ENCODE data around the gene CPNE6. TPM values are rescaled to one million over a fixed set of nuclear protein-coding genes. Genes with fewer than 3 reads are reported as not detected.

Gene CPNE6
- total and polyA plus RNA-seq, 2 of the 13 experiments (the other 11 are each of a cell fraction or from before 2014, with no cell fraction given) = not detected

DNA sequence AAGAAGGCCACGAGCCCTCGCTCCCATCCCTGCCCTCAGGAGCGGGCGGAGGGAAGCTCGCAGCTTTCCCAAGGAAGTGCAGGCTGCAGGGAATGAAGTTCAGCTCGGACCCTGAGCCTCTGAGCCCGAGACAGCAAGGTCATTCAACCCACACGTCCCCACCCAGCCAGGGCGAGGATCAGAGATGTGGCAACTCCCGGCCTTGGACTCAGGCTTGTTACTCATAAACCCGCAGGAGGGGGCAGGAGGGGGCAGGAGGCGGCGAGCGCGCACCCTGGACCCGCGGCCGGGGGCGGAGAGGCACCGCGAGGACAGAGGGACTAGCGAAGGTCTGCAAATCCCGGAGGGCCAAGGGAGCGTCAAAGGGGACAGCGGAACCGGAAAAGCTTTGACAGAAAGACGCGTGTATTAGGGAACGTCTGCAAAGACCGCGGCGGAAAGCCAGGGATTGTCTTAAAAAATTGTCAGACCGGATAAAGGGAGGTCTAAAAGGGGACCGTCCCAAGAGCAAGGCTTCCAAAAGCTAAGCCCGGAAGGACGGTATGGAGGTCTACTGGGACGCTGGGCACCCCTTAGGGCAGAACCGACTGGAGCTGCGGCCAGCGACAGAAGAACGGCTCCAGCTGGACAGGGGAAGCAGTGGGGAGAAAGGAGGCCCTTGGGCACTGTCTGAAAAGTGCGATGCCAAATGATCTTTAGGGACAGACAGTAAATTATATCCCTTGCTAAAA is 42.6 kb downstream of the CPNE6 start (continued):
- TF ChIP-seq ZNF746 (CRISPR knock-in tag; IDR thresholded peaks at IDR 0.05) = no peak
- 0 out of 2 replicates have a peak, but pooled peaks have one; percentile 25 for TF ChIP-seq LCORL (IDR thresholded peaks at IDR 0.05)
- peak; percentile 99 for TF ChIP-seq LCORL (CRISPR knock-in tag; IDR thresholded peaks at IDR 0.05)
- peak; percentile 99 for TF ChIP-seq BRCA1 (CRISPR knock-in tag; IDR thresholded peaks at IDR 0.05)
- peak; percentile 89; the same call in 1 of the 2 replicates for TF ChIP-seq ZNF776 (CRISPR knock-in tag; IDR thresholded peaks at IDR 0.05)
- peak; percentile 77; the same call in 1 of the 2 replicates for TF ChIP-seq ZNF891 (CRISPR knock-in tag; IDR thresholded peaks at IDR 0.05)
- TF ChIP-seq U2AF1 (optimal IDR thresholded peaks at IDR 0.05; ENCODE audit: low read depth, low read length) = peak; percentile 38
- no peak; the same call in 1 of the 2 replicates for TF ChIP-seq ZNF24 (IDR thresholded peaks at IDR 0.05)
- peak; percentile 100 for TF ChIP-seq MTA1 (CRISPR knock-in tag; IDR thresholded peaks at IDR 0.05; ENCODE audit: borderline replicate concordance)
- no peak for TF ChIP-seq KAT2B (IDR thresholded peaks at IDR 0.05; ENCODE audit: borderline replicate concordance, low read depth, low read length)
- TF ChIP-seq ATRX (CRISPR knock-in tag; IDR thresholded peaks at IDR 0.05; ENCODE audit: borderline replicate concordance) = no peak
- peak; percentile 67; the same call in 1 of the 2 replicates for TF ChIP-seq FOXP1 (IDR thresholded peaks at IDR 0.05)
- TF ChIP-seq FOXP1 (CRISPR knock-in tag; IDR thresholded peaks at IDR 0.05) = peak; percentile 95
- peak; percentile 44; the same call in 1 of the 2 replicates for TF ChIP-seq ONECUT2 (CRISPR knock-in tag; IDR thresholded peaks at IDR 0.05)
- TF ChIP-seq MBD4 (IDR thresholded peaks at IDR 0.05; ENCODE audit: borderline replicate concordance, low read length) = no peak
- TF ChIP-seq HMGXB3 (CRISPR knock-in tag; IDR thresholded peaks at IDR 0.05; ENCODE audit: borderline replicate concordance) = peak; percentile 97
- peak; percentile 93 for TF ChIP-seq SIX4 (CRISPR knock-in tag; IDR thresholded peaks at IDR 0.05)
- peak; percentile 89 for TF ChIP-seq THAP11 (CRISPR knock-in tag; IDR thresholded peaks at IDR 0.05)
- TF ChIP-seq, protein P1, sequence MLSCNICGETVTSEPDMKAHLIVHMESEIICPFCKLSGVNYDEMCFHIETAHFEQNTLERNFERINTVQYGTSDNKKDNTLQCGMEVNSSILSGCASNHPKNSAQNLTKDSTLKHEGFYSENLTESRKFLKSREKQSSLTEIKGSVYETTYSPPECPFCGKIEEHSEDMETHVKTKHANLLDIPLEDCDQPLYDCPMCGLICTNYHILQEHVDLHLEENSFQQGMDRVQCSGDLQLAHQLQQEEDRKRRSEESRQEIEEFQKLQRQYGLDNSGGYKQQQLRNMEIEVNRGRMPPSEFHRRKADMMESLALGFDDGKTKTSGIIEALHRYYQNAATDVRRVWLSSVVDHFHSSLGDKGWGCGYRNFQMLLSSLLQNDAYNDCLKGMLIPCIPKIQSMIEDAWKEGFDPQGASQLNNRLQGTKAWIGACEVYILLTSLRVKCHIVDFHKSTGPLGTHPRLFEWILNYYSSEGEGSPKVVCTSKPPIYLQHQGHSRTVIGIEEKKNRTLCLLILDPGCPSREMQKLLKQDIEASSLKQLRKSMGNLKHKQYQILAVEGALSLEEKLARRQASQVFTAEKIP (CRISPR knock-in tag; IDR thresholded peaks at IDR 0.05; ENCODE audit: borderline replicate concordance) = no peak
- TF ChIP-seq ZNF460 (CRISPR knock-in tag; IDR thresholded peaks at IDR 0.05; ENCODE audit: borderline replicate concordance) = no peak
- TF ChIP-seq TOPORS (CRISPR knock-in tag; IDR thresholded peaks at IDR 0.05) = peak; percentile 82; the same call in 1 of the 2 replicates
- TF ChIP-seq ZNF263 (CRISPR knock-in tag; IDR thresholded peaks at IDR 0.05) = peak; percentile 80; the same call in 1 of the 2 replicates
- no peak for TF ChIP-seq SETDB1 (CRISPR knock-in tag; IDR thresholded peaks at IDR 0.05; ENCODE audit: borderline replicate concordance)
- TF ChIP-seq ZNF382 (CRISPR knock-in tag; IDR thresholded peaks at IDR 0.05; ENCODE audit: borderline replicate concordance) = no peak
- TF ChIP-seq DNMT1 (CRISPR knock-in tag; IDR thresholded peaks at IDR 0.05) = 0 out of 2 replicates have a peak, but pooled peaks have one; percentile 23

Data from HepG2 (cell line).